HUES48 (cell line): ENCODE data around the gene RASA3.

Experiments used
- H3K27ac ChIP-seq: one replicate; pipeline ENCODE4 v1.7.0; 2013; ENCODE audit warnings: low read depth, low read length, inconsistent platforms
- H3K27me3 ChIP-seq: 2 replicates; pipeline ENCODE4 v1.6.1; 2013; ENCODE audit warnings: mild to moderate bottlenecking, low read length; ENCODE audit not compliant: control insufficient read depth, insufficient read depth
- H3K36me3 ChIP-seq: 2 replicates; pipeline ENCODE4 v1.6.1; 2013; ENCODE audit warnings: low read length; ENCODE audit not compliant: control insufficient read depth, insufficient read depth
- H3K4me1 ChIP-seq: 2 replicates; pipeline ENCODE4 v1.6.1; 2013; ENCODE audit warnings: mild to moderate bottlenecking, low read length; ENCODE audit not compliant: control insufficient read depth, insufficient read depth
- H3K4me3 ChIP-seq: 2 replicates; pipeline ENCODE4 v1.5.1; 2013; ENCODE audit warnings: mild to moderate bottlenecking, low read depth, low read length
- H3K9ac ChIP-seq: 2 replicates; pipeline ENCODE4 v1.6.1; 2013; ENCODE audit warnings: mild to moderate bottlenecking, low read depth, low read length, moderate library complexity
- H3K9me3 ChIP-seq: 2 replicates; pipeline ENCODE4 v1.6.1; 2013; ENCODE audit warnings: low read length; ENCODE audit not compliant: control insufficient read depth, insufficient read depth

Gene RASA3

GRCh38 chr13:114096031-114096485 is 36.4 kb downstream of the RASA3 start:
- no peaks in the 10 kb centered on the region for H3K27me3 ChIP-seq
- H3K27ac ChIP-seq: no peak overlapping the region
- peaks cover 3% of the 10 kb centered on the region; the same call in 1 of the 2 replicates for H3K9me3 ChIP-seq
- no peaks in the 10 kb centered on the region for H3K36me3 ChIP-seq
- no peak overlapping the region for H3K9ac ChIP-seq
- H3K4me1 ChIP-seq: no peaks in the 10 kb centered on the region
- no peak overlapping the region for H3K4me3 ChIP-seq

DNA sequence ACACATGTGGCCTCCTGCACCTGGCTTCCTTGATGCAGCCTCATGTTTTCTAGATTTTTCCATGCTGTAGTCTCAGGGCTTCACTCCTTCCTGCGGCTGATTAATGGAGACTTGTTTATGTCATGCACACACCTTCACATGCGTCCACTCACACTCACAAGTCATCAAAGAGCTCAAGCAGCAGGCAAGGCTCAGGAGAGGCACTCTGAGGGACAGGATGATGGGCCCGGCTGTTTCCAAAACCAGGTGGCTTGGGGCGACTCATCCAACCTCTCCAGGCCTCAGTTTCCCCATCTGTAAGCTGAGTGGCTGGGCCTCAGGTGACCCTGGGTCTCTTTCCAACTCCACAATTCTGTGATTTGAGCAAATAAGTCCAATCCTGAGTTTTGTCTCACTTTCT is 36.9 kb downstream of the RASA3 start:
- H3K4me1 ChIP-seq: no peaks in the 10 kb centered on the region
- no peaks in the 10 kb centered on the region for H3K36me3 ChIP-seq
- H3K27me3 ChIP-seq: no peaks in the 10 kb centered on the region
- no peak overlapping the region for H3K27ac ChIP-seq
- no peak overlapping the region for H3K4me3 ChIP-seq
- H3K9ac ChIP-seq: no peak overlapping the region
- H3K9me3 ChIP-seq: peaks cover 3% of the 10 kb centered on the region; the same call in 1 of the 2 replicates

GRCh38 chr13:114093118-114093517 is 39.3 kb downstream of the RASA3 start:
- no peak overlapping the region for H3K4me3 ChIP-seq
- peaks cover 3% of the 10 kb centered on the region; the same call in 1 of the 2 replicates for H3K9me3 ChIP-seq
- H3K4me1 ChIP-seq: no peaks in the 10 kb centered on the region
- no peaks in the 10 kb centered on the region for H3K27me3 ChIP-seq
- H3K27ac ChIP-seq: no peak overlapping the region
- H3K36me3 ChIP-seq: no peaks in the 10 kb centered on the region
- no peak overlapping the region for H3K9ac ChIP-seq

DNA sequence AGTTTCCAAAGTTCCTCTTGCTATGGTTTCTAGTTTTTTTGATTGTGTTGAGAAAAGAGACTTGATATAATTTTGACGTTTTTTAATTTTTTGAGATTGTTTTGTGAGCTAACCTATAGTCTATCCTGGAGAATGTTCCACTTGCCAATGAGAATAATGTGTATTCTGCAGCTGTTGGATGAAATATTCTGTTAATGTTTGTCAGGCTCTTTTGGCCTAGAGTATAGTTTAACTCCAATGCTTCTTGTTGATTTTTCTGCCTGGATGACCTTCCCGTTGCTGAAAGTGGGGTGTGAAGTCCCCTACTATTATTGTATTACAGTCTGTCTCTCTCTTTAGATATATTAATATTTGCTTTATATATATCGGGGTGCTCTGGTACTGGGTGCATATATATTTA is 40.0 kb downstream of the RASA3 start:
- Histone ChIP-seq H3K4me3 (no peak overlapping the region), H3K4me1 (no peaks in the 10 kb centered on the region), H3K36me3 (no peaks in the 10 kb centered on the region), H3K27me3 (no peaks in the 10 kb centered on the region), H3K27ac (no peak overlapping the region), H3K9ac (no peak overlapping the region), H3K9me3 (peaks cover 3% of the 10 kb centered on the region; the same call in 1 of the 2 replicates)

DNA sequence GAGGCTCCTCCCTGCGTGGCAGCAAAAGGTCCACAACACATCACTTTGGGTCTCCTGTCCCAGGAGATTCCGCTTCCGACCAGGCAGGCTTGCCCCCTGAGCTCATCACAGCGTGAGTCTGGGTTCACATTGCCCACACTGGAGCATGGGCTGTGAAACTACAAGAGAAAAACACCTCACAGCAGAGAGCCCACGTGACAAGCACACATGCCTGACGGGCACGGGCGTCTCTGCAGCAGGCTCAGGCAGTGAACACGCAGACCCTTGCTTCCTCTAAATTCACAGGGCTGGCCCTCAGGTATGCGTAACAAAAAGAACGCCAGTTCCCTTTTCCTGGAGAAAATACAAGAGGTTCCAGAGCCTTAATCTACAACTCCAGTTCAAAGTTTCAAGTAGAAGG is 41.9 kb downstream of the RASA3 start:
- Histone ChIP-seq H3K9ac (no peak overlapping the region), H3K27ac (no peak overlapping the region), H3K27me3 (no peaks in the 10 kb centered on the region), H3K36me3 (no peaks in the 10 kb centered on the region), H3K9me3 (peaks cover 3% of the 10 kb centered on the region; the same call in 1 of the 2 replicates), H3K4me3 (no peak overlapping the region), H3K4me1 (no peaks in the 10 kb centered on the region)

DNA sequence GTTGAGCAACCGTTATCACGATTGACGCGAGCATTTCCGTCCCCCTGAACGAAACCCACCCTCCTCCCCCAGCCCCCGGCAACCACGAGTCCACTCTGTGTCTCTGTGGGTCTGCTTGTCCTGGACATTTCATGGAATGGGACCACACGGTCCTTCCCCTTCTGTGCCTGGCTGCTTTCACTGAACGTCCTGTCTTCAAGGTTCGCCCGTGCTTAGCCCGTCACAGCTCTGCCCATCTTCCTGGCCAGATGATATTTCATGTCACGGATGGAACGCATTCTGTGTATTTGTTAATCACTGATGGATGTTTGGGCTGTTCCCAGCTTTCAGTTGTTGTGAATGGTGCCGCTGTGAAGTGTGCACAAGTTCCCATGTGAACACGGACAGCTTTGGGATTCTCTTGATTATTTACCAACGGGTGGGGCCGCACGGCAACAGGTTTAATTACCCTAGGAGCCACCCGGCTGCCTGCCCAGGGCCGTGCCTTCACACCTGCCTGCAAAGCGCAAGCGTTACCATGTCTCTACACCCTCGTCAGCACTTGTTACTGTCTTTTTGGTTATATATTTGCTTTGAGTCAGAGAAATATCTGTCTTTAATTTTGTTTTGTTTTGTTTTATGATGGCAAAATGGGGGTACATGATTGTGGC is 42.5 kb downstream of the RASA3 start:
- H3K9me3 ChIP-seq: peaks cover 3% of the 10 kb centered on the region; the same call in 1 of the 2 replicates

DNA sequence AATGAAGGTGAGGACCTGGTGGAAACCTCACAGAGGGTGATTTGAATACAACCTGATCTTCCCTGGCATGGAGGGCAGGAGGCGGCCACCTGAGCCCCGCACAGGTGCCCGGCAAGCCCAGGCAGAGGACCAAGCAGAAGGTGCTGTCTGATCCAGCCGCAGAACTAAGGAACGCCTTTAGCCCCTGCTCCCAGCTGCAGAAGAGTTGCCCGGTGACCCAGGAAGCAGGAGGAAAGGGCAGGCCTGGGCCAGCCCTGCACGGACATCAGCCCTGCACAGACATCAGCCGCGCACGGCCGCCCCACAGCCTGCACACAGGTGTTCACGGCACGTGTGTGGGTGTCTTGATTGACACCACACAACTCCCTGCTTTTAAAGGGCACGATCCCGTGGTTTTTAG is 43.1 kb downstream of the RASA3 start:
- Histone ChIP-seq H3K27ac (no peak overlapping the region), H3K4me1 (no peaks in the 10 kb centered on the region), H3K36me3 (no peaks in the 10 kb centered on the region), H3K9me3 (peaks cover 3% of the 10 kb centered on the region; the same call in 1 of the 2 replicates), H3K27me3 (no peaks in the 10 kb centered on the region), H3K4me3 (no peak overlapping the region), H3K9ac (no peak overlapping the region)

More for the DNA sequence above, 42.5 kb downstream of the RASA3 start:
- Histone ChIP-seq H3K27me3 (no peaks in the 10 kb centered on the region), H3K36me3 (no peaks in the 10 kb centered on the region), H3K4me3 (no peak overlapping the region), H3K27ac (no peak overlapping the region), H3K9ac (no peak overlapping the region), H3K4me1 (no peaks in the 10 kb centered on the region)

- H3K4me3 ChIP-seq: no peak overlapping the region
- H3K4me1 ChIP-seq: no peaks in the 10 kb centered on the region
- no peak overlapping the region for H3K9ac ChIP-seq
- H3K27ac ChIP-seq: no peak overlapping the region
- H3K27me3 ChIP-seq: no peaks in the 10 kb centered on the region
- peaks cover 3% of the 10 kb centered on the region; the same call in 1 of the 2 replicates for H3K9me3 ChIP-seq
- H3K36me3 ChIP-seq: no peaks in the 10 kb centered on the region
These were observed 43.6 kb downstream of the RASA3 start for GRCh38 chr13:114088863-114089262.

DNA sequence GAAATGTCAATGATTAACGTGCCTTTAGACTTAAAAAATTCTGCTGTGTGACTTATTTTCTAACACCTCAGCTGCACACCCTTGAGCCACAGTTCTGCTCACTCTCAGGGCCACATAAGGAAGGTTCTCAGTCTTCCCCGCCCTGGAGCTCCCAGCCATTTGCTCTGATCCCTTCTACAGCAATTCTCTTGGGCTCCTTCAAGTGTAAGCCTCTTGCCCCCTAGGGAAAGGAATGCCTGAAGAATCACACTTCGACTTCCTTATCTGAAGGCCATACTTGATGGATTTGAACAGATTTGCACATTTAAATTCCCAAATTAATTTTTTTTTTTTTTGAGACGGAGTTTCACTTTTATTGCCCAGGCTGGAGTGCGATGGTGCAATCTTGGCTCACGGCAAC is 44.2 kb downstream of the RASA3 start:
- Histone ChIP-seq H3K4me3 (no peak overlapping the region), H3K36me3 (no peaks in the 10 kb centered on the region), H3K27ac (no peak overlapping the region), H3K9ac (no peak overlapping the region), H3K27me3 (no peaks in the 10 kb centered on the region), H3K4me1 (no peaks in the 10 kb centered on the region), H3K9me3 (peaks cover 3% of the 10 kb centered on the region; the same call in 1 of the 2 replicates)

DNA sequence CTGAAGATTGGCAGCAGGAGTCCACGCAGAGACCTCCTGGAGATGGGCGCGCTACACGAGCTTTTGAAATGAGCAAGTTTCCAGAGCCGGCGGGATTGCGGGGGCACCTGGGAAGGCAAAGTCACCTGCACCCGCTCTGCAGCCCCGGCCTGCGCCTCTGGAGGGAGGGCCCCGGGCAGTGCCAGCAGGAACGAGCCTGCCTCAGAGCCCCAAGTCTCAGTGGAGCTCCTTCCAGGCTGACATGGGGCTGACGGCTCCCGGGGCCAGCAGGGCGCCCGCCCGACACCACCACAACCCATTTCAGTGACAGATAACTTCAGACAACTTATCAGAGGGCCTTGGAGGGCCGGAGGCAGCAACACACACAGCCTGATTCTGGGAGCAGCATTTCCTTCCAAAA is 45.0 kb downstream of the RASA3 start:
- no peaks in the 10 kb centered on the region for H3K36me3 ChIP-seq
- H3K9ac ChIP-seq: no peak overlapping the region
- no peak overlapping the region for H3K4me3 ChIP-seq
- no peaks in the 10 kb centered on the region; the same call in 1 of the 2 replicates for H3K9me3 ChIP-seq
- H3K4me1 ChIP-seq: no peaks in the 10 kb centered on the region
- H3K27me3 ChIP-seq: no peaks in the 10 kb centered on the region
- H3K27ac ChIP-seq: no peak overlapping the region

GRCh38 chr13:114082849-114083645 is 49.4 kb downstream of the RASA3 start:
- Histone ChIP-seq H3K9me3 (no peaks in the 10 kb centered on the region), H3K27ac (no peak overlapping the region), H3K9ac (no peak overlapping the region), H3K27me3 (no peaks in the 10 kb centered on the region), H3K4me3 (no peak overlapping the region), H3K36me3 (no peaks in the 10 kb centered on the region), H3K4me1 (no peaks in the 10 kb centered on the region)
